ENCODE data around the gene MYL5.
"Not testable (repeated sequence)": the region's sequence is repeated elsewhere in the genome, so short reads cannot be mapped to it uniquely, and the experiment has no call there.

Gene MYL5

GRCh38 chr4:730511-730910 lies 56.2 kb downstream of the MYL5 start:
- DNase-seq, result no peak

- not testable (repeated sequence) for DNase-seq
These were observed 56.9 kb downstream of the MYL5 start for GRCh38 chr4:730946-731904.
